HG02870 (cell line): ENCODE results near the gene ZP3.
"Not testable (repeated sequence)": the region's sequence is repeated elsewhere in the genome, so short reads cannot be mapped to it uniquely, and the experiment has no call there.

ENCODE experiments used
- ATAC-seq: cut with Tn5 transposase; IDR thresholded peaks from one replicate; pipeline ENCODE4 v1.9.1; 2021; ENCODE audit warnings: mild to moderate bottlenecking, moderate library complexity; ENCODE audit not compliant: unreplicated experiment

The ZP3 gene

GRCh38 chr7:76480403-76481253, 55.9 kb downstream of the ZP3 start:
- ATAC-seq = not testable (repeated sequence)

GRCh38 chr7:76482660-76483059, 57.9 kb downstream of the ZP3 start:
- ATAC-seq = not testable (repeated sequence)

- ATAC-seq = not testable (repeated sequence)
Measured at GRCh38 chr7:76483081-76483480, 58.3 kb downstream of the ZP3 start.

- ATAC-seq = not testable (repeated sequence)
Measured at GRCh38 chr7:76484456-76484855, 59.7 kb downstream of the ZP3 start.

GRCh38 chr7:76485822-76486610, 61.3 kb downstream of the ZP3 start:
- ATAC-seq = peak; percentile 7

GRCh38 chr7:76486618-76487017, 61.9 kb downstream of the ZP3 start:
- peak; percentile 99 for ATAC-seq

GRCh38 chr7:76487969-76488368, 63.2 kb downstream of the ZP3 start:
- not testable (repeated sequence) for ATAC-seq
